ENCODE results near the gene FOXO4. TPM values are rescaled to one million over a fixed set of nuclear protein-coding genes. Genes with fewer than 3 reads are reported as not detected.

FOXO4 gene
- total RNA-seq, 1 experiment from 2014 or later, result 17.7 TPM

DNA sequence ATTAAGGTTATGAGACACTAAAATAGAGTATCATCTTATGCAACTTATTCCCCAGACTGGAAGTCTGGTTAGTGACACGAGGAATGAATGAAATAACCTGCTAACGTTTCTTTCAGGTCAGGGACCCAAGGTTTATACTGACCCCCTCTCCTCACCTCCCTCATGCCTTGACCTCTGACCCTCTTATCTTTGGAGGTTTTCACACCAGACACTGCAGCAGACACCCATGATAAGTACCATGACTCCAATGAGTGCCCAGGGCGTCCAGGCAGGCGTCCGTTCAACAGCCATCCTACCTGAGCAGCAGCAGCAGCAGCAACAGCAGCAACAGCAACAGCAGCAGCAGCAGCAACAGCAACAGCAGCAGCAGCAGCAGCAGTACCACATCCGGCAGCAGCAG lies 44.8 kb downstream of the FOXO4 start:
- Histone ChIP-seq H2BK5ac (ENCODE audit: insufficient read length, low read length) (no peak overlapping the region), H3K18ac (ENCODE audit: insufficient read length, low read depth, low read length) (no peak overlapping the region), H3K27ac (ENCODE audit: insufficient read length, low read depth, low read length) (no peak overlapping the region), H3K14ac (ENCODE audit: insufficient read depth, low read length) (no peak overlapping the region), H3K23me2 (ENCODE audit: insufficient read length, low read depth, low read length, poor library complexity, severe bottlenecking) (peaks cover 3% of the 10 kb centered on the region), H2BK15ac (ENCODE audit: low read depth, low read length) (no peak overlapping the region), H3K4me1 (ENCODE audit: insufficient read depth, low read length) (no peaks in the 10 kb centered on the region), H2BK120ac (ENCODE audit: low read depth, low read length, poor library complexity, severe bottlenecking) (no peak overlapping the region), H2AFZ (ENCODE audit: low read length) (no peak overlapping the region), H3K4me2 (ENCODE audit: insufficient read depth, insufficient read length, low read length) (no peak overlapping the region), H3K27me3 (ENCODE audit: insufficient read depth, low read length) (no peaks in the 10 kb centered on the region), H3K79me1 (ENCODE audit: insufficient read depth, low read depth, low read length, poor library complexity, severe bottlenecking) (no peaks in the 10 kb centered on the region), H4K91ac (ENCODE audit: insufficient read length, low read depth, low read length) (no peak overlapping the region), H3K23ac (ENCODE audit: insufficient read length, low read depth, low read length) (no peak overlapping the region), H3T11ph (ENCODE audit: low read length) (no peak overlapping the region), H4K8ac (replicated peaks; ENCODE audit: insufficient read length, low read depth, low read length) (no peak overlapping the region), H2BK12ac (ENCODE audit: insufficient read length, low read depth, low read length) (no peak overlapping the region), H2AK5ac (ENCODE audit: insufficient read length, low read length) (no peak overlapping the region), H3K56ac (ENCODE audit: insufficient read length, low read depth, low read length) (no peak overlapping the region), H3K9me3 (ENCODE audit: control insufficient read depth, low read depth, low read length) (peaks cover 22% of the 10 kb centered on the region), H3K79me2 (ENCODE audit: insufficient read depth, low read length) (no peaks in the 10 kb centered on the region), H4K5ac (ENCODE audit: insufficient read length, low read depth, low read length) (no peak overlapping the region), H2BK20ac (ENCODE audit: low read depth, low read length, poor library complexity, severe bottlenecking) (no peak overlapping the region), H3K9ac (ENCODE audit: extremely low read depth, insufficient read length, low read length) (no peak overlapping the region), H4K20me1 (ENCODE audit: control insufficient read depth, insufficient read depth, insufficient read length) (no peaks in the 10 kb centered on the region), H3K4ac (ENCODE audit: low read depth, low read length) (no peak overlapping the region)
- H3K4me1 Mint-ChIP-seq, result peaks cover 5 to 6% of the 10 kb centered on the region in 2 experiments; a peak in 3 of 4 replicates
- H3K27me3 Mint-ChIP-seq (ENCODE audit: low read depth), result peaks cover 6% of the 10 kb centered on the region
- H3K4me3 Mint-ChIP-seq, result no peak overlapping the region
- WGBS (ENCODE audit: extremely low coverage, insufficient read length, low lambda C conversion rate), result no CpG with 5 or more reads among the region's 6 CpGs
- no peak overlapping the region for H3K27ac Mint-ChIP-seq
- H3K9me3 Mint-ChIP-seq, result peaks cover 64 to 79% of the 10 kb centered on the region in 2 experiments
- no peak for DNase-seq
- H3K36me3 Mint-ChIP-seq (ENCODE audit: insufficient read depth in 1 of 3, low read depth in 3 of 3), result peaks cover 33 to 66% (median 44%) of the 10 kb centered on the region in 3 experiments
- TF ChIP-seq CTCF (conservative IDR thresholded peaks at IDR 0.05), result no peak
